Ishikawa (cell line): ENCODE measurements around the gene LILRB5.

ENCODE experiments used
- CEBPB ChIP-seq: IDR thresholded peaks from 2 replicates; pipeline ENCODE4 v1.6.1; 2012
- CREB1 ChIP-seq: IDR thresholded peaks from 2 replicates; pipeline ENCODE4 v1.6.1; 2012; ENCODE audit warnings: low read depth
- EGR1 ChIP-seq: IDR thresholded peaks from 2 replicates; pipeline ENCODE4 v1.6.1; 2012
- EP300 ChIP-seq: IDR thresholded peaks from 2 replicates; pipeline ENCODE4 v1.6.1; 2012; ENCODE audit warnings: borderline replicate concordance
- FOXM1 ChIP-seq: IDR thresholded peaks from 2 replicates; pipeline ENCODE4 v1.6.1; 2012; ENCODE audit warnings: low read depth, borderline replicate concordance
- NFIC ChIP-seq: IDR thresholded peaks from 2 replicates; pipeline ENCODE4 v1.6.1; 2012
- RAD21 ChIP-seq: IDR thresholded peaks from 2 replicates; pipeline ENCODE4 v1.6.1; 2012; ENCODE audit warnings: low read depth
- REST ChIP-seq: IDR thresholded peaks from 2 replicates; pipeline ENCODE4 v1.6.1; 2012; ENCODE audit warnings: low read depth, mild to moderate bottlenecking
- TAF1 ChIP-seq: IDR thresholded peaks from 2 replicates; pipeline ENCODE4 v1.6.1; 2012; ENCODE audit warnings: low read depth, mild to moderate bottlenecking
- TCF12 ChIP-seq: IDR thresholded peaks from 2 replicates; pipeline ENCODE4 v1.6.1; 2012; ENCODE audit warnings: low read depth
- TEAD4 ChIP-seq: IDR thresholded peaks from 2 replicates; pipeline ENCODE4 v1.6.1; 2012
- USF1 ChIP-seq: IDR thresholded peaks from 2 replicates; pipeline ENCODE4 v1.6.1; 2012
- YY1 ChIP-seq: IDR thresholded peaks from 2 replicates; pipeline ENCODE4 v1.6.1; 2012; ENCODE audit warnings: low read depth
- ZBTB7A ChIP-seq: IDR thresholded peaks from 2 replicates; pipeline ENCODE4 v1.6.1; 2012; ENCODE audit warnings: low read depth
- TF ChIP-seq, protein P1 (sequence below): IDR thresholded peaks from 2 replicates; pipeline ENCODE4 v1.6.1; 2012

Gene LILRB5

GRCh38 chr19:54279406-54279962 lies 22.4 kb upstream of the LILRB5 start:
- TF ChIP-seq RAD21: no peak
- TF ChIP-seq CEBPB: no peak
- no peak for TF ChIP-seq FOXM1
- no peak for TF ChIP-seq USF1
- TF ChIP-seq TCF12: no peak
- no peak for TF ChIP-seq TAF1
- TF ChIP-seq CREB1: no peak
- no peak for TF ChIP-seq ZBTB7A
- no peak for TF ChIP-seq TEAD4
- no peak for TF ChIP-seq EGR1

GRCh38 chr19:54275951-54276350 lies 18.9 kb upstream of the LILRB5 start:
- TF ChIP-seq TCF12 (no peak), ZBTB7A (no peak), NFIC (no peak), CEBPB (no peak), EP300 (no peak), USF1 (no peak), REST (no peak), FOXM1 (no peak), CREB1 (no peak), YY1 (no peak), TAF1 (no peak), RAD21 (no peak), TEAD4 (no peak), EGR1 (no peak)
- TF ChIP-seq, protein P1, sequence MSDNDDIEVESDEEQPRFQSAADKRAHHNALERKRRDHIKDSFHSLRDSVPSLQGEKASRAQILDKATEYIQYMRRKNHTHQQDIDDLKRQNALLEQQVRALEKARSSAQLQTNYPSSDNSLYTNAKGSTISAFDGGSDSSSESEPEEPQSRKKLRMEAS: no peak

- TF ChIP-seq ZBTB7A (no peak), TEAD4 (no peak), NFIC (no peak), YY1 (no peak), TAF1 (no peak), RAD21 (no peak), FOXM1 (no peak)
These were observed 16.7 kb upstream of the LILRB5 start for GRCh38 chr19:54273821-54274220.

DNA sequence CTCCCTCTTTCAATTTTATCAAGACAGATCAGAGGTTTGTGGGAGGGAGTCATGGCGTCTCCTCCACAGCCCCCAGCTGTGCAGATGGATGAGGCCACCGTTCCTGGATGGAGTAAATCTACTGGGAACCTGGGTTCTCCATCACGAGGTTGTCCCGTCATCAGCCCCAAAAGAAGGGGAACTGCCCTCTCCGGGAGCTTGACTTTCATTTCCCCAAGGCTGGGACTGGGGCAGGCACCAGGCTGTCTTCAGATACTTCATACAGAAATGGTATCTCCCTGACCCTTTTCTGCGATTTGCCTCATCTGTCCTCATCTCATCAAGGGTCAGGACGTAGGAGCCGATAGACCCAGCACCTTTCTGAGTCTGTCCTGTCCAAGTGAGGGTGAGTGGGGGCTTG lies 14.0 kb upstream of the LILRB5 start:
- TF ChIP-seq REST (no peak), CEBPB (no peak), FOXM1 (no peak), TAF1 (no peak), EP300 (no peak), NFIC (no peak), ZBTB7A (no peak), YY1 (no peak), EGR1 (no peak), CREB1 (no peak), RAD21 (no peak)
- TF ChIP-seq, protein P1: no peak

GRCh38 chr19:54268936-54269335 lies 11.9 kb upstream of the LILRB5 start:
- TF ChIP-seq EGR1: no peak
- no peak for TF ChIP-seq TCF12
- TF ChIP-seq FOXM1: no peak
- no peak for TF ChIP-seq CREB1
- TF ChIP-seq, protein P1: no peak
- no peak for TF ChIP-seq YY1
- no peak for TF ChIP-seq TAF1

DNA sequence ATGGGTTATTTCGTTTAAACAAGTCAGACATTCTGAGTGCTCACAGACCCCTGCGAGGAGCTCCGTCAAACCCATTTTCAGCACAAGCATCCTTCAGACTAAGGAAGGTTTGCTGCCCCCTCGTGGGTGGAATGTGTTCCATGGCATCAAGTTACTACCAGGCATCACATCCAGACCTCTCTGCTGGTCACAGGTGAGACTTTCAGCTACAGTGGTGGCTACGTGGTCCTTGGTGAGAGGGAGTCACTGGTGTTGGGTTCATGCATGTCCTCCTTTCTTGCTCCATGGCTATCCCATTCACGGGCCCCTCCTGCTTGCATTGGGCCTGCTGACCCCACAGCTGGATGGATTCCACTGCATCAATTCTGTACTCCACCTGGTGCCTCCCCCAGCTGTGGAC lies 9.1 kb upstream of the LILRB5 start:
- TF ChIP-seq FOXM1 (no peak), TAF1 (no peak), TEAD4 (peak; percentile 99), CREB1 (no peak), RAD21 (peak; percentile 56)
- TF ChIP-seq, protein P1: no peak
